SK-N-SH (cell line): ENCODE data around the gene CCT6B. TPM values are rescaled to one million over a fixed set of nuclear protein-coding genes. Genes with fewer than 3 reads are reported as not detected.

Source experiments
- CTCF ChIA-PET: fragments of 300-600, 350-600 bp; formaldehyde crosslinking; extraction: SDS; loops from one replicate; lab custom pipeline; 2021; lab: Yijun Ruan, JAX
- POLR2A ChIA-PET: fragments of 350-600 bp; sonication (Branson Sonifier 250); formaldehyde crosslinking; extraction: SDS; loops from one replicate; lab custom pipeline; 2020; ENCODE audit warnings: antibody characterized with exemption, inconsistent platforms; lab: Yijun Ruan, JAX
- DNase-seq: peaks from one replicate; pipeline ENCODE4 v3.0.0; 2012
- H2AFZ ChIP-seq: fragments of 200-600 bp; sonication (generic); 2 replicates; pipeline ENCODE4 v1.8.1; 2016; ENCODE audit warnings: antibody characterized with exemption, mild to moderate bottlenecking, low read depth
- H3F3A ChIP-seq: fragments of 200-600 bp; sonication (generic); replicated peaks from 2 replicates; pipeline ENCODE3; 2016; ENCODE audit warnings: antibody characterized with exemption, mild to moderate bottlenecking; ENCODE audit not compliant: insufficient read depth
- H3K27ac ChIP-seq, 2 experiments: fragments of 200-500 bp in 1 of 2; fragments of 200-600 bp in 1 of 2; sonication (Bioruptor generic) in 1 of 2; sonication (generic), shearing (Covaris generic) in 1 of 2; 2 replicates each; pipeline versions ENCODE4 v1.5.1 to v1.6.1; 2014 to 2016; ENCODE audit warnings: low read depth in 2 of 2, inconsistent platforms in 1 of 2, low read length in 1 of 2, mild to moderate bottlenecking in 1 of 2, mixed read lengths in 1 of 2
- H3K27me3 ChIP-seq: fragments of 200-600 bp; sonication (generic), shearing (Covaris generic); 2 replicates; pipeline ENCODE4 v1.6.1; 2016; ENCODE audit warnings: mixed run types; ENCODE audit not compliant: insufficient read depth
- H3K36me3 ChIP-seq, 2 experiments: fragments of 200-500 bp in 1 of 2; fragments of 200-600 bp in 1 of 2; sonication (Bioruptor generic) in 1 of 2; sonication (generic) in 1 of 2; replicated peaks in 1 of 2; 2 replicates each; pipeline versions ENCODE3 to v1.5.1; 2014 to 2016; ENCODE audit warnings: low read length in 1 of 2, mild to moderate bottlenecking in 1 of 2; ENCODE audit not compliant: insufficient read depth in 2 of 2, control insufficient read depth in 1 of 2
- H3K4me1 ChIP-seq, 2 experiments: fragments of 200-500 bp in 1 of 2; fragments of 200-600 bp in 1 of 2; sonication (Bioruptor generic) in 1 of 2; sonication (generic), shearing (Covaris generic) in 1 of 2; 2 replicates each; pipeline versions ENCODE4 v1.5.1 to v1.6.1; 2014 to 2016; ENCODE audit warnings: low read depth in 1 of 2, low read length in 1 of 2, mixed run types in 1 of 2; ENCODE audit not compliant: insufficient read depth in 2 of 2, control insufficient read depth in 1 of 2
- H3K4me2 ChIP-seq: fragments of 200-600 bp; sonication (generic), shearing (Covaris generic); 2 replicates; pipeline ENCODE4 v1.6.1; 2017; ENCODE audit warnings: mixed run types
- H3K4me3 ChIP-seq, 2 experiments: fragments of 200-500 bp in 1 of 2; fragments of 200-600 bp in 1 of 2; sonication (Bioruptor generic) in 1 of 2; sonication (generic), shearing (Covaris generic) in 1 of 2; 2 replicates each; pipeline versions ENCODE4 v1.5.1 to v1.8.1; 2014 to 2016; ENCODE audit warnings: low read depth in 2 of 2, inconsistent platforms in 1 of 2, low read length in 1 of 2, mild to moderate bottlenecking in 1 of 2, mixed read lengths in 1 of 2, moderate library complexity in 1 of 2
- H3K79me2 ChIP-seq: fragments of 200-600 bp; sonication (generic); 2 replicates; pipeline ENCODE4 v1.8.1; 2017; ENCODE audit warnings: mild to moderate bottlenecking; ENCODE audit not compliant: insufficient read depth
- H3K9ac ChIP-seq: fragments of 200-600 bp; sonication (generic); 2 replicates; pipeline ENCODE4 v1.6.1; 2017; ENCODE audit warnings: mixed run types
- H3K9me2 ChIP-seq: fragments of 200-600 bp; sonication (generic); 2 replicates; pipeline ENCODE4 v1.6.1; 2017; ENCODE audit warnings: mixed run types
- H3K9me3 ChIP-seq: fragments of 200-600 bp; sonication (generic); 2 replicates; pipeline ENCODE4 v1.6.1; 2017; ENCODE audit warnings: mixed run types, mild to moderate bottlenecking, moderate library complexity
- H4K20me1 ChIP-seq: fragments of 200-600 bp; sonication (generic); 2 replicates; pipeline ENCODE4 v1.6.1; 2017; ENCODE audit warnings: mild to moderate bottlenecking, mixed run types; ENCODE audit not compliant: insufficient read depth
- CHD2 ChIP-seq: fragments of 150-350 bp; IDR thresholded peaks from 2 replicates; pipeline ENCODE4 v1.6.1; 2018; ENCODE audit warnings: low read length; ENCODE audit not compliant: partially characterized antibody
- ELF1 ChIP-seq: IDR thresholded peaks from 2 replicates; pipeline ENCODE4 v1.4.0; 2012
- EP300 ChIP-seq, 2 experiments: IDR thresholded peaks; 2 replicates each; pipeline versions ENCODE4 v1.4.0 to v1.6.1; 2012; ENCODE audit warnings: borderline replicate concordance in 1 of 2, low read depth in 1 of 2, low read length in 1 of 2
- FOXJ3 ChIP-seq: sonication (generic); formaldehyde crosslinking; IDR thresholded peaks from 2 replicates; pipeline ENCODE4 v1.5.1; 2020; ENCODE audit warnings: mild to moderate bottlenecking, missing genetic modification reagents
- GATA2 ChIP-seq: sonication (generic); formaldehyde crosslinking; IDR thresholded peaks from 2 replicates; pipeline ENCODE4 v1.5.0; 2020; ENCODE audit warnings: mild to moderate bottlenecking, missing genetic modification reagents
- MXI1 ChIP-seq: IDR thresholded peaks from 2 replicates; pipeline ENCODE4 v1.6.1; 2012; ENCODE audit warnings: mild to moderate bottlenecking, low read depth, low read length, improper control_type of control experiment
- NFIC ChIP-seq: IDR thresholded peaks from 2 replicates; pipeline ENCODE4 v1.4.0; 2012; ENCODE audit warnings: borderline replicate concordance
- NRF1 ChIP-seq: IDR thresholded peaks from 2 replicates; pipeline ENCODE4 v1.6.1; 2012; ENCODE audit warnings: low read depth, mild to moderate bottlenecking, low read length
- RFX5 ChIP-seq: IDR thresholded peaks from 2 replicates; pipeline ENCODE4 v1.6.1; 2012; ENCODE audit warnings: mild to moderate bottlenecking, improper control_type of control experiment, low read length
- RXRA ChIP-seq: IDR thresholded peaks from 2 replicates; pipeline ENCODE4 v1.4.0; 2012; ENCODE audit warnings: low read depth, mild to moderate bottlenecking, borderline replicate concordance
- TAF1 ChIP-seq: IDR thresholded peaks from 2 replicates; pipeline ENCODE4 v1.6.1; 2012; ENCODE audit warnings: low read depth, mild to moderate bottlenecking, low read length, moderate library complexity, borderline replicate concordance
- TCF12 ChIP-seq: IDR thresholded peaks from 2 replicates; pipeline ENCODE4 v1.4.0; 2012
- TEAD4 ChIP-seq: IDR thresholded peaks from 2 replicates; pipeline ENCODE4 v1.4.0; 2012; ENCODE audit warnings: mild to moderate bottlenecking, borderline replicate concordance; ENCODE audit not compliant: insufficient read depth
- YY1 ChIP-seq: IDR thresholded peaks from 2 replicates; pipeline ENCODE4 v1.4.0; 2012; ENCODE audit warnings: low read depth, mild to moderate bottlenecking
- WGBS: methylation state at CpG from one replicate; pipeline ENCODE4 v1.1.6; 2017; ENCODE audit warnings: low lambda C conversion rate; 5-methylcytosine and 5-hydroxymethylcytosine counted together
- polyA plus RNA-seq, 3 experiments: library from polyadenylated mRNA; depleted of rRNA; stranded (reverse); fragments of >200 nt; gene quantifications; 2 replicates each; pipeline ENCODE4 v1.2.3, GENCODE V29; 2012
- TF ChIP-seq, protein P1 (sequence below): fragments of 150-350 bp; IDR thresholded peaks from 2 replicates; pipeline ENCODE4 v1.6.1; 2016; ENCODE audit warnings: mild to moderate bottlenecking, low read depth, low read length
- TF ChIP-seq, protein P2 (sequence below): fragments of 150-350 bp; IDR thresholded peaks from 2 replicates; pipeline ENCODE4 v1.6.1; 2017; ENCODE audit warnings: antibody characterized with exemption, low read length, low read depth, borderline replicate concordance
- TF ChIP-seq, protein P3 (sequence below): fragments of 200-600 bp; sonication (generic); IDR thresholded peaks from 2 replicates; pipeline ENCODE4 v1.6.1; 2017; ENCODE audit warnings: antibody characterized with exemption, mild to moderate bottlenecking, moderate library complexity

Gene CCT6B
- polyA plus RNA-seq, 1 of the 3 experiments (the other 2 are of a cell fraction), result 0.48 TPM

DNA sequence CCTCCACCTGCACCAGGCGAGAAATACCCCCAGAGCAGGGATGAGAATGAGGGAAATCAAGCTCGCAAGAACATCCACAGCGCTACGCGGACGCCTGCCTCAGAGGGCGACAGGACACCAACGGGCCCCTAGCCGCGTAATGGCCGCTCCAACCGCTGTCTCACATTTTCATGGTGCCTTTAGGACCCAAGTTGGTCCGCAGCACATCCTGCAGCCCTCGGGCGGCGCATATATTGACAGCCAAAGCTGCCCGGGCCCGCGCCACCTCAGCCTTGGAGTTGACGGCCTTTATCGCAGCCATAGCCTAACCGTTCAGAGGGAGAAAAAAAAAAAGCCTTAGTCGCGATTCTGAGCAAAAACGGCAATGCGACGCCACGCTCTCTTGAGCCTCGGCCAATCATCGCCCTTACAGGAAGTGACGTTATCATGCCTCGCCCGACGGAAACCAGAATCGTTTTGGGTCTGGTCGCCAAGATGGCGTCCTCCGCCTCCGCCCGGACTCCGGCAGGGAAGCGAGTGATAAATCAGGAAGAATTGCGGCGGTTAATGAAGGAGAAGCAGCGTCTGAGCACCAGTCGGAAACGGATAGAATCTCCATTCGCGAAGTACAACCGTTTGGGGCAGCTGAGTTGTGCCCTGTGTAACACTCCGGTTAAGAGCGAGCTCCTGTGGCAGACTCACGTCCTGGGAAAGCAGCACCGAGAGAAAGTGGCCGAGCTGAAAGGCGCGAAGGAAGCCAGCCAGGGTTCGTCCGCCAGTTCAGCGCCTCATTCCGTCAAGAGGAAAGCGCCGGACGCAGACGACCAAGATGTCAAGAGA is at the start of gene CCT6B, which contains the start of gene ZNF830 (continued):
- TF ChIP-seq, protein P1, sequence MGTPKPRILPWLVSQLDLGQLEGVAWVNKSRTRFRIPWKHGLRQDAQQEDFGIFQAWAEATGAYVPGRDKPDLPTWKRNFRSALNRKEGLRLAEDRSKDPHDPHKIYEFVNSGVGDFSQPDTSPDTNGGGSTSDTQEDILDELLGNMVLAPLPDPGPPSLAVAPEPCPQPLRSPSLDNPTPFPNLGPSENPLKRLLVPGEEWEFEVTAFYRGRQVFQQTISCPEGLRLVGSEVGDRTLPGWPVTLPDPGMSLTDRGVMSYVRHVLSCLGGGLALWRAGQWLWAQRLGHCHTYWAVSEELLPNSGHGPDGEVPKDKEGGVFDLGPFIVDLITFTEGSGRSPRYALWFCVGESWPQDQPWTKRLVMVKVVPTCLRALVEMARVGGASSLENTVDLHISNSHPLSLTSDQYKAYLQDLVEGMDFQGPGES, result no peak
- TF ChIP-seq, protein P2, sequence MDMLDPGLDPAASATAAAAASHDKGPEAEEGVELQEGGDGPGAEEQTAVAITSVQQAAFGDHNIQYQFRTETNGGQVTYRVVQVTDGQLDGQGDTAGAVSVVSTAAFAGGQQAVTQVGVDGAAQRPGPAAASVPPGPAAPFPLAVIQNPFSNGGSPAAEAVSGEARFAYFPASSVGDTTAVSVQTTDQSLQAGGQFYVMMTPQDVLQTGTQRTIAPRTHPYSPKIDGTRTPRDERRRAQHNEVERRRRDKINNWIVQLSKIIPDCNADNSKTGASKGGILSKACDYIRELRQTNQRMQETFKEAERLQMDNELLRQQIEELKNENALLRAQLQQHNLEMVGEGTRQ, result no peak
- TF ChIP-seq YY1 (peak; percentile 97), RFX5 (peak; percentile 46; the same call in 1 of the 2 replicates), NRF1 (no peak), TAF1 (peak; percentile 90), ELF1 (peak; percentile 64; the same call in 1 of the 2 replicates), GATA2 (no peak), NFIC (peak; percentile 15; the same call in 1 of the 2 replicates), TEAD4 (no peak), MXI1 (peak; percentile 78)
- TF ChIP-seq, protein P3, sequence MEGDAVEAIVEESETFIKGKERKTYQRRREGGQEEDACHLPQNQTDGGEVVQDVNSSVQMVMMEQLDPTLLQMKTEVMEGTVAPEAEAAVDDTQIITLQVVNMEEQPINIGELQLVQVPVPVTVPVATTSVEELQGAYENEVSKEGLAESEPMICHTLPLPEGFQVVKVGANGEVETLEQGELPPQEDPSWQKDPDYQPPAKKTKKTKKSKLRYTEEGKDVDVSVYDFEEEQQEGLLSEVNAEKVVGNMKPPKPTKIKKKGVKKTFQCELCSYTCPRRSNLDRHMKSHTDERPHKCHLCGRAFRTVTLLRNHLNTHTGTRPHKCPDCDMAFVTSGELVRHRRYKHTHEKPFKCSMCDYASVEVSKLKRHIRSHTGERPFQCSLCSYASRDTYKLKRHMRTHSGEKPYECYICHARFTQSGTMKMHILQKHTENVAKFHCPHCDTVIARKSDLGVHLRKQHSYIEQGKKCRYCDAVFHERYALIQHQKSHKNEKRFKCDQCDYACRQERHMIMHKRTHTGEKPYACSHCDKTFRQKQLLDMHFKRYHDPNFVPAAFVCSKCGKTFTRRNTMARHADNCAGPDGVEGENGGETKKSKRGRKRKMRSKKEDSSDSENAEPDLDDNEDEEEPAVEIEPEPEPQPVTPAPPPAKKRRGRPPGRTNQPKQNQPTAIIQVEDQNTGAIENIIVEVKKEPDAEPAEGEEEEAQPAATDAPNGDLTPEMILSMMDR, result no peak

DNA sequence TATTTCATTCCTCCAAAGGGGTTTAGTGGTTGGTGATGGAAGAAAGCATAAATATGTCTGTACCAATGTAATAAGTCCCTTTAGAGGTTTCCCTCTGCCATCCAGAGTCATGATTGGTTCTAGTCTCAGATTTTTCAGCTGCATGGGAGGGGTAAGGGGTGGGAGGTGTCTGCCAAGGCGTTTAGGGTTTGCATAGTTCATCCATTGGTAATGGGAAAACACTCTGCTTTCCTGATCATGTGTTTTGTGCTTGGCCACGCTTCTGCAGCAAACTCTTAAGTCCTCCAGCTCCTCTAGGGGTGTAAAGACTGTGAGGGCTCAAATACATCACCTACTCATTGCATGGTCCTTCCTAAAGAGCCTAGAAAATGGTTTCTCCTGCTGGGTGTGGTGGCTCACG is 48.8 kb upstream of the CCT6B start:
- H3K4me1 ChIP-seq, result no peaks in the 10 kb centered on the region
- H4K20me1 ChIP-seq, result no peaks in the 10 kb centered on the region
- no peak overlapping the region for H2AFZ ChIP-seq
- POLR2A ChIA-PET, result no interaction called here
- no peaks in the 10 kb centered on the region for H3K9me3 ChIP-seq
- H3K9ac ChIP-seq, result no peak overlapping the region
- CTCF ChIA-PET, result interaction anchor here (1.5 to 1.6 kb wide), 2 partner anchors 12 to 80 kb away, joined by 3 to 4 read pairs; no protein-coding TSS in a partner anchor
- no peak for DNase-seq
- WGBS, result 82% methylated on average over 3 of the region's 3 CpGs
- H3K9me2 ChIP-seq, result no peaks in the 10 kb centered on the region
- no peaks in the 10 kb centered on the region for H3K79me2 ChIP-seq
- H3F3A ChIP-seq, result peaks cover 13% of the 10 kb centered on the region
- peaks cover 30 to 32% of the 10 kb centered on the region in 2 experiments for H3K36me3 ChIP-seq
- H3K27ac ChIP-seq, result no peak overlapping the region
- no peaks in the 10 kb centered on the region for H3K27me3 ChIP-seq
- TF ChIP-seq RXRA, result no peak
- TF ChIP-seq FOXJ3, result no peak
- TF ChIP-seq TCF12, result no peak
- no peak for TF ChIP-seq TAF1
- no peak for TF ChIP-seq EP300 (IDR thresholded peaks at IDR 0.05; ENCODE audit: borderline replicate concordance in 1 of 2, low read depth in 1 of 2, low read length in 1 of 2)
- TF ChIP-seq YY1, result no peak
- TF ChIP-seq GATA2, result no peak
- no peak for TF ChIP-seq CHD2
- no peak overlapping the region for H3K4me2 ChIP-seq
- no peak overlapping the region for H3K4me3 ChIP-seq
